ENCODE data around the gene MEIS1. TPM values are rescaled to one million over a fixed set of nuclear protein-coding genes. Genes with fewer than 3 reads are reported as not detected.

The MEIS1 gene
- 44.3 and 117 TPM in 2 replicates for total RNA-seq

DNA sequence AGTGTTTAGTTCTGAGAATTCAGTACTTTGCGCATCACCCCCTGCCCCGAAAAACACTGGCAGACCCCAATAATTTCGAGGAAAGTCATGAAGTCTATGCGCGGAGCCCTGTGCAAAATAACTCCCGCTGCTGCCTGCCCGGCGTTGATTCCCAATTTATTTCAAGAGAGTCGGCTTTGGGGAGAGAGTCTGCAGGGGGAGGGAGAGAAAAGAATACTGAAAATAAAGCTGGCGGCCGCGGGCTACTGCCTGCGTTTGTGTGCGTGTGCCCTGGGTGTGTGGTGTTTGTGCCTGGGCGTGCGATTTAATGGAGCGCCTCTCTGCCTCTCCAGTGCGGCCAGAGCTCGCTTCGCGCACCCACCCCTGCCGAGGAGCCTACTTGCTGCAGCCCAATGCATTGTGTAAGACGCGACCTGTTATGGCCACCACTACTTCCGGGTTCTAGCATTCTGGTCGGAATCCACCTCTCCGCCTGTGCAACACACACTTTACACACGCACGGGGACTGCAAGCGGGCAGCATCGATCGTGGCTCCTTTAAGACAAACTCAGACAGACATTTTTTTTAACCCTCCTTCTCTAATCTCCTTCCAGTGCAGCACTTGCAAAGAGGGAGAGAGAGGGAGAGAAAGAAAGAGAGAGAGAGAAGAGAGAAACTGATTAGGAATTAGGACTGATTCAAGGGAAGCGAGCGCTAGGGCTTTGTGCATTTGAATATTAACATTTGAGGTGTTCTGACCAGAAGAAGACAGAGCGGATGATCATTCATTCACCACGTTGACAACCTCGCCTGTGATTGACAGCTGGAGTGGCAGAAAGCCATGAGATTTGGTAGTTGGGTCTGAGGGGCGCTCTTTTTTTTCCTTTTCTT is at the start of gene MEIS1:
TSS of gene MEIS1 (plus strand) at position 447 of the 870 bp plus-strand sequence. CDS start 732 bp downstream, outside the sequence.

